Keratinocyte (primary cell): ENCODE results near the gene PXN. TPM values are rescaled to one million over a fixed set of nuclear protein-coding genes. Genes with fewer than 3 reads are reported as not detected.
A peak's percentile ranks its signal among the peaks of the same experiment; 100 is the strongest.

Experiments used
- DNase-seq: peaks from one replicate; pipeline ENCODE4 v3.0.0-alpha.2; 2011; ENCODE audit warnings: low read depth, missing footprints, low spot score
- FAIRE-seq: peaks from 2 replicates; lab custom pipeline; 2011; peaks lifted over from hg19 to GRCh38; lab: Jason Lieb, UNC
- H2AFZ ChIP-seq: 2 replicates; pipeline ENCODE4 v1.6.0; 2012; ENCODE audit warnings: low read length, control low read depth, inconsistent platforms; ENCODE audit not compliant: control insufficient read depth
- H3K27ac ChIP-seq: 2 replicates; pipeline ENCODE4 v1.5.1; 2011; ENCODE audit warnings: low read length; ENCODE audit not compliant: control insufficient read depth, insufficient read depth
- H3K27me3 ChIP-seq: 3 replicates; pipeline ENCODE4 v1.6.0; 2011; ENCODE audit warnings: low read length; ENCODE audit not compliant: control insufficient read depth, insufficient read depth; ENCODE audit errors: extremely low read depth
- H3K36me3 ChIP-seq, 2 experiments: 2 replicates in 1 of 2; 3 replicates in 1 of 2; pipeline ENCODE4 v1.5.1; 2011; ENCODE audit warnings: low read length in 2 of 2, mild to moderate bottlenecking in 1 of 2; ENCODE audit not compliant: control insufficient read depth in 2 of 2, insufficient read depth in 2 of 2; ENCODE audit errors: extremely low read depth in 1 of 2
- H3K4me1 ChIP-seq: 3 replicates; pipeline ENCODE4 v1.5.1; 2011; ENCODE audit warnings: low read length; ENCODE audit not compliant: control insufficient read depth, insufficient read depth; ENCODE audit errors: extremely low read depth
- H3K4me2 ChIP-seq: 3 replicates; pipeline ENCODE4 v1.6.0; 2011; ENCODE audit warnings: low read depth, low read length; ENCODE audit not compliant: control insufficient read depth, insufficient read depth; ENCODE audit errors: extremely low read depth
- H3K4me3 ChIP-seq, 3 experiments: fragments of 200-600 bp in 1 of 3; sonication (generic) in 1 of 3; 2 replicates in 2 of 3; 3 replicates in 1 of 3; pipeline ENCODE4 v1.5.1; 2011 to 2016; ENCODE audit warnings: low read length in 3 of 3, mild to moderate bottlenecking in 3 of 3, control low read depth in 2 of 3, inconsistent platforms in 1 of 3, low read depth in 1 of 3, mixed read lengths in 1 of 3, mixed run types in 1 of 3, moderate library complexity in 1 of 3; ENCODE audit not compliant: control insufficient read depth in 2 of 3, insufficient read depth in 2 of 3; ENCODE audit errors: extremely low read depth in 1 of 3
- H3K79me2 ChIP-seq: 2 replicates; pipeline ENCODE4 v1.6.0; 2012; ENCODE audit warnings: low read length; ENCODE audit not compliant: control insufficient read depth, insufficient read depth
- H3K9ac ChIP-seq: 3 replicates; pipeline ENCODE4 v1.6.0; 2011; ENCODE audit warnings: low read length; ENCODE audit not compliant: control insufficient read depth, insufficient read depth; ENCODE audit errors: extremely low read depth
- H3K9me1 ChIP-seq: 3 replicates; pipeline ENCODE4 v1.6.0; 2011; ENCODE audit warnings: low read length; ENCODE audit not compliant: control insufficient read depth, insufficient read depth; ENCODE audit errors: extremely low read depth
- H3K9me3 ChIP-seq: 2 replicates; pipeline ENCODE4 v1.5.1; 2012; ENCODE audit warnings: low read depth, low read length; ENCODE audit not compliant: control insufficient read depth
- H4K20me1 ChIP-seq: 3 replicates; pipeline ENCODE4 v1.6.0; 2011; ENCODE audit warnings: low read length; ENCODE audit not compliant: control insufficient read depth, insufficient read depth; ENCODE audit errors: extremely low read depth
- CTCF ChIP-seq, 3 experiments: IDR thresholded peaks in 1 of 3; conservative IDR thresholded peaks in 1 of 3; optimal IDR thresholded peaks in 1 of 3; 2 replicates in 2 of 3; 3 replicates in 1 of 3; pipeline versions ENCODE3 to v1.5.1; 2011; ENCODE audit warnings: low read length in 3 of 3, mild to moderate bottlenecking in 3 of 3, moderate library complexity in 2 of 3, control low read depth in 1 of 3, inconsistent platforms in 1 of 3; ENCODE audit not compliant: insufficient read depth in 2 of 3; ENCODE audit errors: extremely low read depth in 1 of 3
- EZH2 ChIP-seq: IDR thresholded peaks from one replicate; pipeline ENCODE4 v1.6.1; 2012; ENCODE audit warnings: inconsistent platforms, mild to moderate bottlenecking, low read length, moderate library complexity
- dilution Hi-C: fragments of 300-500 bp; cut with MboI; formaldehyde crosslinking; loops from one replicate; pipeline ENCODE4 v1.7.0; 2020; ENCODE audit warnings: low sequenced_read_pairs; ENCODE audit not compliant: extremely low pct_ligation_motif_present
- polyA plus RNA-seq, 5 experiments: library from polyadenylated mRNA; depleted of rRNA in 3 of 5; stranded (reverse) in 3 of 5; stranded (forward) in 1 of 5; unstranded in 1 of 5; fragments of >200 nt; gene quantifications; 1 replicate in 1 of 5; 2 replicates in 3 of 5; 3 replicates in 1 of 5; pipeline versions ENCODE4 v1.2.1 to v1.2.3, GENCODE V29; 2011 to 2012; ENCODE audit warnings: missing spikeins in 2 of 5, low read depth in 1 of 5, low replicate concordance in 1 of 5

PXN gene
- polyA plus RNA-seq, 1 donor (not counting 4 experiments of a cell fraction or from before 2014, with no cell fraction given): 114 TPM

DNA sequence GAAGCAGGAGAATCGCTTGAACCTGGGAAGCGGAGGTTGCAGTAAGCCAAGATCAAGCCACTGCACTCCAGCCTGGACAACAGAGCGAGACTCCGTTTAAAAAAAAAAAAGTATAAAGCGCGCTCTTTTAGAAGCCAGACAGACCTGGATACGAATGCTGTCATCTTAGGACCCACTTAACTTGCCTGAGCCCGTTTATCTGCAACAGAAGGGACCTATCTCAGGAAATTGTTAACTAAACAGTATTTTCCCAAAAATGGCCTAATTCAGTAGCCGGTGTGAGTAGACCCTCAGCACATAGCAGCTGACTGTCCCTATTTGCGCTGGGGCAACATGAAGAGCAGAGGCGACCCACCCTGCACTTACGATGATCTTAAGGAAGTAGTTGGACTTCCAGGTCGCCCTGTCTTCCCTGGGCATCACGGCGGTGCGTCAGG, 65.1 kb downstream of the PXN start:
- Histone ChIP-seq H3K9me3 (no peaks in the 10 kb centered on the region), H3K4me2 (peak overlapping the region; percentile 93), H3K4me3 (peak overlapping the region; percentile 83 to 100 (median 85)), H2AFZ (no peak overlapping the region), H3K36me3 (peaks cover 27 to 38% of the 10 kb centered on the region in 2 experiments), H3K27ac (peak overlapping the region; percentile 89), H3K4me1 (peaks cover 32% of the 10 kb centered on the region), H4K20me1 (peaks cover 25% of the 10 kb centered on the region), H3K9me1 (no peaks in the 10 kb centered on the region), H3K9ac (peak overlapping the region; percentile 98), H3K27me3 (no peaks in the 10 kb centered on the region), H3K79me2 (peaks cover 35% of the 10 kb centered on the region)
- FAIRE-seq (no peak), DNase-seq (no peak)
- dilution Hi-C loops: no loop called here
- TF ChIP-seq CTCF (optimal IDR thresholded peaks at IDR 0.05 in 1 of 3, IDR thresholded peaks at IDR 0.05 in 1 of 3, conservative IDR thresholded peaks at IDR 0.05 in 1 of 3; ENCODE audit: extremely low read depth in 1 of 3, insufficient read depth in 2 of 3, low read length in 3 of 3) (no peak), EZH2 (no peak)

DNA sequence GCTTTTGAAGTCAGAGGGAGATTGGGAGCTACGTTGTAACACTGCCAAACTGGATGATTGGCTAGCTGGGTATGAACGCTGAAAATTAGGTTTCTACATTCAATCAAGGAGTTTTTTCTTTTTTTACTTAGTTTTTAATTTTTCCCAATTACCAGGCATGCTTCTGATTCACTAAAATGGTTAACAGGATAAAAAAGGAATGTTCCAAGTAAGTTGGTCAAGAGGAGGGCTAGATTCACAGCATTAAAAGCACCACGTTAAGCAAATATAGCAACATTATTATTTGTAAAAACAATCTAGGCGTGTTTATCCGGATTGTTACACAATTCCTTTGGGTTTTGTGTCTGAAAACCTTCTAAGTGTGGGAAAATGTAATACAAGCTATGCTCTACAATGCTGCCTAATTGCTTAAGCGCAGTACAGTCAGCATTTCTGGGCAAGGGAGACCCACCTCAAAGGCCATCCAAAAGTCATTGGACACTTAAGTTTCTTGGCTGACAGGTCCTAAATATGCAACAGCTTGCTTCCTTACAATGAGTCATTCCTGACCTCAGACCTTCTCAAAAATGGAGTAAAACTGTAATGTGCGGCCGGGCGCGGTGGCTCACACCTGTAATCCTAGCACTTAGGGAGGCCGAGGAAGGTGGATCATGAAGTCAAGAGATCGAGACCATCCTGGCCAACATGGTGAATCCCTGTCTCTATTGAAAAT, 65.8 kb downstream of the PXN start:
- Histone ChIP-seq H3K27ac (peak overlapping the region; percentile 89), H3K4me2 (peak overlapping the region; percentile 93), H3K9me3 (no peaks in the 10 kb centered on the region), H4K20me1 (peaks cover 25% of the 10 kb centered on the region), H3K27me3 (no peaks in the 10 kb centered on the region), H3K4me1 (peaks cover 37% of the 10 kb centered on the region), H3K79me2 (peaks cover 38% of the 10 kb centered on the region), H3K36me3 (peaks cover 27 to 38% of the 10 kb centered on the region in 2 experiments), H3K9ac (peak overlapping the region; percentile 98), H3K4me3 (peak overlapping the region; percentile 83 to 100 (median 85)), H3K9me1 (no peaks in the 10 kb centered on the region), H2AFZ (no peak overlapping the region)
- DNase-seq (no peak), FAIRE-seq (no peak)
- TF ChIP-seq EZH2 (no peak), CTCF (optimal IDR thresholded peaks at IDR 0.05 in 1 of 3, IDR thresholded peaks at IDR 0.05 in 1 of 3, conservative IDR thresholded peaks at IDR 0.05 in 1 of 3; ENCODE audit: extremely low read depth in 1 of 3, insufficient read depth in 2 of 3, low read length in 3 of 3) (no peak)
- dilution Hi-C loops: no loop called here
